Liver (tissue), 9 donors: ENCODE results near the gene CXCL14. TPM values are rescaled to one million over a fixed set of nuclear protein-coding genes. Genes with fewer than 3 reads are reported as not detected.
A peak's percentile ranks its signal among the peaks of the same experiment; 100 is the strongest.

Experiments
- DNase-seq: peaks from one replicate; pipeline ENCODE4 v3.0.0-alpha.2; 2017; ENCODE audit warnings: low spot score
- H3K27ac ChIP-seq, 2 donors: one replicate each; pipeline ENCODE4 v1.7.0; 2013; ENCODE audit warnings: inconsistent platforms in 2 of 2, low read length in 2 of 2, control low read depth in 1 of 2, low read depth in 1 of 2, mild to moderate bottlenecking in 1 of 2
- H3K27me3 ChIP-seq, 4 donors: one replicate each; pipeline versions ENCODE4 v1.6.1 to v1.7.0; 2013; ENCODE audit warnings: low read length in 3 of 4, inconsistent platforms in 1 of 4, mild to moderate bottlenecking in 1 of 4, moderate library complexity in 1 of 4; ENCODE audit not compliant: control insufficient read depth in 4 of 4, insufficient read depth in 4 of 4
- H3K36me3 ChIP-seq, 4 donors: one replicate each; pipeline versions ENCODE4 v1.6.1 to v1.7.0; 2013; ENCODE audit warnings: low read length in 3 of 4, mild to moderate bottlenecking in 3 of 4, low read depth in 1 of 4, moderate library complexity in 1 of 4; ENCODE audit not compliant: control insufficient read depth in 4 of 4, insufficient read depth in 3 of 4
- H3K4me1 ChIP-seq, 4 donors: one replicate each; pipeline versions ENCODE4 v1.6.1 to v1.7.0; 2013; ENCODE audit warnings: low read length in 3 of 4, mild to moderate bottlenecking in 3 of 4, moderate library complexity in 1 of 4; ENCODE audit not compliant: control insufficient read depth in 4 of 4, insufficient read depth in 4 of 4
- H3K4me3 ChIP-seq, 3 donors: one replicate each; pipeline versions ENCODE4 v1.6.1 to v1.7.0; 2013; ENCODE audit warnings: low read length in 3 of 3, control low read depth in 1 of 3, low read depth in 1 of 3, mild to moderate bottlenecking in 1 of 3
- H3K9ac ChIP-seq, 2 donors: one replicate each; pipeline ENCODE4 v1.7.0; 2013; ENCODE audit warnings: low read length in 2 of 2, mild to moderate bottlenecking in 2 of 2, moderate library complexity in 2 of 2, control low read depth in 1 of 2, low read depth in 1 of 2
- H3K9me3 ChIP-seq, 4 donors: one replicate each; pipeline versions ENCODE4 v1.6.1 to v1.7.0; 2013; ENCODE audit warnings: low read length in 3 of 4; ENCODE audit not compliant: control insufficient read depth in 4 of 4
- ATF3 ChIP-seq: IDR thresholded peaks from 2 replicates; pipeline ENCODE4 v1.6.1; 2016; ENCODE audit warnings: antibody characterized with exemption
- CTCF ChIP-seq: fragments of 150-350 bp; IDR thresholded peaks from 2 replicates; pipeline ENCODE4 v1.5.1; 2017; ENCODE audit warnings: improper control_type of control experiment, low read depth, low read length; ENCODE audit not compliant: missing input control
- EGR1 ChIP-seq, 2 donors: IDR thresholded peaks; 2 replicates each; pipeline ENCODE4 v1.6.1; 2016 to 2018; ENCODE audit warnings: antibody characterized with exemption in 2 of 2, low read depth in 2 of 2
- FOXA1 ChIP-seq: IDR thresholded peaks from 2 replicates; pipeline ENCODE4 v1.6.1; 2016; ENCODE audit warnings: antibody characterized with exemption
- FOXA2 ChIP-seq: IDR thresholded peaks from 2 replicates; pipeline ENCODE4 v1.6.1; 2016; ENCODE audit warnings: antibody characterized with exemption
- GABPA ChIP-seq, 2 donors: IDR thresholded peaks in 1 of 2; conservative IDR thresholded peaks in 1 of 2; 2 replicates each; pipeline ENCODE4 v1.6.1; 2016; ENCODE audit warnings: antibody characterized with exemption in 2 of 2, mild to moderate bottlenecking in 1 of 2, moderate library complexity in 1 of 2
- HNF4A ChIP-seq, 2 donors: conservative IDR thresholded peaks; 2 replicates each; pipeline ENCODE4 v1.6.1; 2016; ENCODE audit warnings: antibody characterized with exemption in 2 of 2, mild to moderate bottlenecking in 2 of 2
- HNF4G ChIP-seq: IDR thresholded peaks from 2 replicates; pipeline ENCODE4 v1.6.1; 2016; ENCODE audit warnings: antibody characterized with exemption
- JUND ChIP-seq, 2 donors: IDR thresholded peaks; 2 replicates each; pipeline ENCODE4 v1.6.1; 2016; ENCODE audit warnings: antibody characterized with exemption in 2 of 2
- MAX ChIP-seq: IDR thresholded peaks from 2 replicates; pipeline ENCODE4 v1.6.1; 2016; ENCODE audit warnings: antibody characterized with exemption
- NR2F2 ChIP-seq: IDR thresholded peaks from 2 replicates; pipeline ENCODE4 v1.6.1; 2016; ENCODE audit warnings: antibody characterized with exemption
- RAD21 ChIP-seq, 2 donors: IDR thresholded peaks; 2 replicates each; pipeline ENCODE4 v1.6.1; 2016; ENCODE audit warnings: antibody characterized with exemption in 2 of 2, mild to moderate bottlenecking in 2 of 2
- RXRA ChIP-seq, 2 donors: IDR thresholded peaks; 2 replicates each; pipeline ENCODE4 v1.6.1; 2017 to 2018; ENCODE audit warnings: antibody characterized with exemption in 2 of 2, mild to moderate bottlenecking in 1 of 2
- SP1 ChIP-seq: IDR thresholded peaks from 2 replicates; pipeline ENCODE4 v1.6.1; 2018; ENCODE audit warnings: antibody characterized with exemption, mild to moderate bottlenecking
- TAF1 ChIP-seq: conservative IDR thresholded peaks from 2 replicates; pipeline ENCODE4 v1.6.1; 2016; ENCODE audit warnings: antibody characterized with exemption, mild to moderate bottlenecking
- YY1 ChIP-seq: IDR thresholded peaks from 2 replicates; pipeline ENCODE4 v1.6.1; 2016; ENCODE audit warnings: antibody characterized with exemption, mild to moderate bottlenecking
- ZBTB33 ChIP-seq: IDR thresholded peaks from 2 replicates; pipeline ENCODE4 v1.6.1; 2016; ENCODE audit warnings: antibody characterized with exemption
- WGBS: extraction: QIAGEN DNeasy Blood & Tissue Kit; methylation state at CpG from one replicate; pipeline ENCODE4 v1.1.7; 2013; 5-methylcytosine and 5-hydroxymethylcytosine counted together
- polyA plus RNA-seq, 2 donors: library from polyadenylated mRNA; stranded (reverse) in 1 of 2; unstranded in 1 of 2; fragments of 200-250 nt in 1 of 2; fragments of >200 nt in 1 of 2; fragmentation: Nextera tagmentation in 1 of 2; extraction: Ambion mirVana in 1 of 2; gene quantifications; one replicate each; pipeline versions ENCODE4 v1.2.1 to v1.2.3, GENCODE V29; 2013 to 2015
- total RNA-seq, 2 donors: library from RNA; depleted of rRNA; stranded (reverse); fragments of >200 nt; gene quantifications; one replicate each; pipeline ENCODE4 v1.2.3, GENCODE V29; 2014
- TF ChIP-seq, protein P1 (sequence below): IDR thresholded peaks from 2 replicates; pipeline ENCODE4 v1.6.1; 2016; ENCODE audit warnings: antibody characterized with exemption, mild to moderate bottlenecking
- donor health status: healthy.
- donor health status: healthy.
- donor health status: healthy.
- donor health status: healthy.
- donor health status: healthy.

CXCL14 gene
- total and polyA plus RNA-seq, 4 donors = 2.7 to 13.7 (median 8.3) TPM

DNA sequence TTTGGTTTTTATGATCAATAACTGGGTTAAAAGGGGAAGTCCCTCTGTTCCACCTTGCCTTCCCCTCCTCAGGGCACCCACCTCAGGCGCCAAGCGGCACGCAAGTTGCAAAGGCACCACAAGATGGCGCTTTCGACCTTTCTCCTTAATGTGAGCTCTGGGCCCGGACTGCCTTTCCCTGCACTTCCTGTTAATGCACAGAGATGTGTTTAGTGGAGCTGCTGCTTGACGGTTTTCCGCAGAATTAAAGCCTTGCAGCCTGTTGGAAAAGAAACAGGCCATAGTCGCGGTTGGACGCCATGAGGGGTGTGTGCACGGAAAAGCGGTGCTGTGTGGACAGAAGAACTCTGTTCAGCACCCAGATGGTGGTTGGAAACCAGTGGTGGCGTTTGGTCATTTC lies 17.9 kb downstream of the CXCL14 start:
- no peaks in the 10 kb centered on the region for H3K9me3 ChIP-seq
- H3K9ac ChIP-seq = no peak overlapping the region
- peak; percentile 80 to 90 for TF ChIP-seq RAD21 (IDR thresholded peaks at IDR 0.05)
- TF ChIP-seq ATF3 = no peak
- peak; percentile 75 for TF ChIP-seq CTCF
- no peak for TF ChIP-seq GABPA (IDR thresholded peaks at IDR 0.05 in 1 of 2, conservative IDR thresholded peaks at IDR 0.05 in 1 of 2)
- no peak for TF ChIP-seq HNF4A (conservative IDR thresholded peaks at IDR 0.05)
- no peak for TF ChIP-seq FOXA2
- no peak for TF ChIP-seq FOXA1
- TF ChIP-seq JUND (IDR thresholded peaks at IDR 0.05) = no peak
- TF ChIP-seq ZBTB33 = no peak
- no peak for TF ChIP-seq SP1
- TF ChIP-seq HNF4G = no peak
- H3K4me3 ChIP-seq = no peak overlapping the region
- H3K27me3 ChIP-seq = peaks cover 0 to 2% (median 0%) of the 10 kb centered on the region in 4 donors
- H3K4me1 ChIP-seq = peaks cover 0 to 7% (median 0%) of the 10 kb centered on the region in 4 donors
- no peaks in the 10 kb centered on the region for H3K36me3 ChIP-seq
- no peak overlapping the region for H3K27ac ChIP-seq
- WGBS = 18% methylated on average over 14 of the region's 14 CpGs
- DNase-seq = peak; percentile 74

GRCh38 chr5:135559354-135559753 lies 19.4 kb downstream of the CXCL14 start:
- H3K27ac ChIP-seq = no peak overlapping the region
- H3K27me3 ChIP-seq = peaks cover 0 to 2% (median 0%) of the 10 kb centered on the region in 4 donors
- H3K36me3 ChIP-seq = no peaks in the 10 kb centered on the region
- 74% methylated on average over 6 of the region's 6 CpGs for WGBS
- no peaks in the 10 kb centered on the region for H3K9me3 ChIP-seq
- DNase-seq = no peak
- peaks cover 0 to 4% (median 0%) of the 10 kb centered on the region in 4 donors for H3K4me1 ChIP-seq
- no peak overlapping the region for H3K4me3 ChIP-seq
- TF ChIP-seq GABPA (IDR thresholded peaks at IDR 0.05 in 1 of 2, conservative IDR thresholded peaks at IDR 0.05 in 1 of 2) (no peak), ATF3 (no peak), NR2F2 (no peak), TAF1 (no peak), JUND (IDR thresholded peaks at IDR 0.05) (no peak), FOXA1 (no peak), RXRA (IDR thresholded peaks at IDR 0.05) (no peak), YY1 (no peak), CTCF (no peak), RAD21 (IDR thresholded peaks at IDR 0.05) (no peak), MAX (no peak), SP1 (no peak), EGR1 (IDR thresholded peaks at IDR 0.05; ENCODE audit: low read depth in 2 of 2) (no peak), FOXA2 (no peak), HNF4A (conservative IDR thresholded peaks at IDR 0.05) (no peak), ZBTB33 (no peak), HNF4G (no peak)
- TF ChIP-seq, protein P1, sequence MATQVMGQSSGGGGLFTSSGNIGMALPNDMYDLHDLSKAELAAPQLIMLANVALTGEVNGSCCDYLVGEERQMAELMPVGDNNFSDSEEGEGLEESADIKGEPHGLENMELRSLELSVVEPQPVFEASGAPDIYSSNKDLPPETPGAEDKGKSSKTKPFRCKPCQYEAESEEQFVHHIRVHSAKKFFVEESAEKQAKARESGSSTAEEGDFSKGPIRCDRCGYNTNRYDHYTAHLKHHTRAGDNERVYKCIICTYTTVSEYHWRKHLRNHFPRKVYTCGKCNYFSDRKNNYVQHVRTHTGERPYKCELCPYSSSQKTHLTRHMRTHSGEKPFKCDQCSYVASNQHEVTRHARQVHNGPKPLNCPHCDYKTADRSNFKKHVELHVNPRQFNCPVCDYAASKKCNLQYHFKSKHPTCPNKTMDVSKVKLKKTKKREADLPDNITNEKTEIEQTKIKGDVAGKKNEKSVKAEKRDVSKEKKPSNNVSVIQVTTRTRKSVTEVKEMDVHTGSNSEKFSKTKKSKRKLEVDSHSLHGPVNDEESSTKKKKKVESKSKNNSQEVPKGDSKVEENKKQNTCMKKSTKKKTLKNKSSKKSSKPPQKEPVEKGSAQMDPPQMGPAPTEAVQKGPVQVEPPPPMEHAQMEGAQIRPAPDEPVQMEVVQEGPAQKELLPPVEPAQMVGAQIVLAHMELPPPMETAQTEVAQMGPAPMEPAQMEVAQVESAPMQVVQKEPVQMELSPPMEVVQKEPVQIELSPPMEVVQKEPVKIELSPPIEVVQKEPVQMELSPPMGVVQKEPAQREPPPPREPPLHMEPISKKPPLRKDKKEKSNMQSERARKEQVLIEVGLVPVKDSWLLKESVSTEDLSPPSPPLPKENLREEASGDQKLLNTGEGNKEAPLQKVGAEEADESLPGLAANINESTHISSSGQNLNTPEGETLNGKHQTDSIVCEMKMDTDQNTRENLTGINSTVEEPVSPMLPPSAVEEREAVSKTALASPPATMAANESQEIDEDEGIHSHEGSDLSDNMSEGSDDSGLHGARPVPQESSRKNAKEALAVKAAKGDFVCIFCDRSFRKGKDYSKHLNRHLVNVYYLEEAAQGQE = no peak
- no peak overlapping the region for H3K9ac ChIP-seq
